GM12875 (cell line): ENCODE measurements around the gene SIGLECL1.

Experiments
- H3K4me3 ChIP-seq: one replicate; pipeline ENCODE4 v1.5.1; 2011; ENCODE audit warnings: low read depth, low read length, control low read depth
- TF ChIP-seq, protein P1 (sequence below): IDR thresholded peaks from 2 replicates; pipeline ENCODE4 v1.5.1; 2011; ENCODE audit warnings: low read depth, mild to moderate bottlenecking, control low read depth, inconsistent platforms, low read length, moderate library complexity, borderline replicate concordance; ENCODE audit not compliant: insufficient read depth

SIGLECL1 gene

DNA sequence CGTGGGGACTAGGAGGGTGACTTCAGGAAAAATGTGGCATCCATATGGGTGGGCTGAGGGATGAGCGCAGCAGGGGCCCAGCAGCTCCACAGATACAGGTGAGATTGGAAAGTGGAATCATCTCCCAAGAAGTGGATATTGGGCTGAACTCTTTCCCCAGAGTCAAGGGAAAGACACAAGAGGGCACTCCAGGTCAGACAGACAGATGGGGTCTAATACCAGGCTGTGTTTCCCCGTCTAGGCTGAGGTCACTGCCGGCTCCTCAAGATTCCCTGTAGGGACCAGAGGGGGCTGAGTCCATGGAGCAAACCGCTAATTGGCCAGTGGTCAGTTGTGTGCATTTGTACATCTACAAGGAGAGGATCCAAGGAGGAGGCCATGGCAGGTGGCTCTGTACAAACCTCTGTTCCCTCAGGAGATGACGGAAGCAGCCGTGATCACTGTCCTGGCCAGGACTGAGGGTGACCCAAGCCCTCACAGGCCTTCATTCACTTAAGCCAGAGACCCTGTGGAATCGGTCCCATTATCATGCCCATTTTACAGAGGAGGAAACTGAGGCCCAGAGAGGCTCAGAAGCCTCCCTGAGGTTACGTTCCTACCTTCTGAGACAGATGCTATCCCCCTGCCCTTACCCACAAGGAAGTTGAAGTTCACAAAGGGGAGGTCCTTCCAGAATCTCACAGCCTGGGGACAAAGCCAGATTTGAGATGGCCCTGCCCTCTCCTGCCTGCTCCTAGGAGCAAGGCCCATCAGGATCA, 45.6 kb downstream of the SIGLECL1 start:
- H3K4me3 ChIP-seq, result no peak overlapping the region
- TF ChIP-seq, protein P1, sequence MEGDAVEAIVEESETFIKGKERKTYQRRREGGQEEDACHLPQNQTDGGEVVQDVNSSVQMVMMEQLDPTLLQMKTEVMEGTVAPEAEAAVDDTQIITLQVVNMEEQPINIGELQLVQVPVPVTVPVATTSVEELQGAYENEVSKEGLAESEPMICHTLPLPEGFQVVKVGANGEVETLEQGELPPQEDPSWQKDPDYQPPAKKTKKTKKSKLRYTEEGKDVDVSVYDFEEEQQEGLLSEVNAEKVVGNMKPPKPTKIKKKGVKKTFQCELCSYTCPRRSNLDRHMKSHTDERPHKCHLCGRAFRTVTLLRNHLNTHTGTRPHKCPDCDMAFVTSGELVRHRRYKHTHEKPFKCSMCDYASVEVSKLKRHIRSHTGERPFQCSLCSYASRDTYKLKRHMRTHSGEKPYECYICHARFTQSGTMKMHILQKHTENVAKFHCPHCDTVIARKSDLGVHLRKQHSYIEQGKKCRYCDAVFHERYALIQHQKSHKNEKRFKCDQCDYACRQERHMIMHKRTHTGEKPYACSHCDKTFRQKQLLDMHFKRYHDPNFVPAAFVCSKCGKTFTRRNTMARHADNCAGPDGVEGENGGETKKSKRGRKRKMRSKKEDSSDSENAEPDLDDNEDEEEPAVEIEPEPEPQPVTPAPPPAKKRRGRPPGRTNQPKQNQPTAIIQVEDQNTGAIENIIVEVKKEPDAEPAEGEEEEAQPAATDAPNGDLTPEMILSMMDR, result no peak; the same call in 1 of the 2 replicates

DNA sequence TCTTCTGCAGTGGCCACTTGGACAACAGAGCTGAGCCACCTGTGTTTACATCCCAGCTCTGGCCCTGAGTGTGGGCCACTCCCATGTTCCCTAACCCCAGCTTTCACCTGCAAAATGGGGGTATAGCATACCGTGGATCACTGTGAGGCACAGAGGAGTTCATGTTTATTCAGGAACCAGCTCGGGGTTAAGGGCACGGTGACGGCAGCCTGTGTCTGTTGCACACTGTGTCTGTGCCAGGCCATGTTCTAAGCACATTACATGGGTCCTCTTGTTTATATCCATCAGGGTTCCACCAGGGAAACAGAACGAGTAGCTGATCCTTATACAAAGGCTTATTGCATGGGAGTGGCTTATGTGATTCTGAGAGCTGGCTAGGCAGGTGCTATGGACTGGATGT, 46.5 kb downstream of the SIGLECL1 start:
- TF ChIP-seq, protein P1, result no peak
- no peak overlapping the region for H3K4me3 ChIP-seq

DNA sequence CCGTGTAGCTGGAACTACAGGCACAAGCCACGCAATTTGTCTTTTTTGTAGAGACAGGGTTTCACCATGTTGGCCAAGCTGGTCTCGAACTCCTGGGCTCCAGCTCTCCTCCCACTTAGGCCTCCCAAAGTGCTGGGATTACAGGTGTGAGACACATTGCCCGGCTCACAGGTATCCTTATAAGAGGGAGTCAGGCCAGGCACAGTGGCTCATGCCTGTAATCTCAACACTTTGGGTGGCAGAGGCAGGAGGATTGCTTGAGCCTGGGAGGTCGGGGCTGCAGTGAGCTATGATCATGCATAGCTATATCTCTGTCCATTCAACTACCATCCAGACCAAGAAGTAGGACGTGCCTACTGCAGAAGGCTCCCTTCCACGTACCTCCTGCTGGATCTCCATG, 50.4 kb downstream of the SIGLECL1 start:
- no peak overlapping the region for H3K4me3 ChIP-seq
- TF ChIP-seq, protein P1, result no peak

DNA sequence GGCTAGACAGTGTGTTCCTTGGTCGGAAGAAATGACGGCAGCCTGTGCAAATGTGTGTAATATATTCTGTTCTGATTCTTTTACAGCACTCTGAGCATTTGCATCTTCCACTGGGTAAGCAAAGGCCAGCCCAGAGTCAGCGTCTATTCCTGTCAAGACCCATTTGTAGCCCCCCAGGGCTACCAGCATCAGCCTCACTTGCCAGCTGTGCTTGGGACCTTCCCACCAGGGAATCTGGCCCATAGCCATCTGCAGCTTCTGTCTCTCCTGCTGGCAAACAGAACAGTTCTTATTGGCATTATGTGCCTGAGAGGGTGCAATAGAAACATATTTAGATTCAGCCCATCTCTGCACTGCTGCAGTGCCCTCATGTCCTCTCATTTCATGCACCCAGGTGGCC, 54.6 kb downstream of the SIGLECL1 start:
- no peak overlapping the region for H3K4me3 ChIP-seq
- TF ChIP-seq, protein P1, result no peak

DNA sequence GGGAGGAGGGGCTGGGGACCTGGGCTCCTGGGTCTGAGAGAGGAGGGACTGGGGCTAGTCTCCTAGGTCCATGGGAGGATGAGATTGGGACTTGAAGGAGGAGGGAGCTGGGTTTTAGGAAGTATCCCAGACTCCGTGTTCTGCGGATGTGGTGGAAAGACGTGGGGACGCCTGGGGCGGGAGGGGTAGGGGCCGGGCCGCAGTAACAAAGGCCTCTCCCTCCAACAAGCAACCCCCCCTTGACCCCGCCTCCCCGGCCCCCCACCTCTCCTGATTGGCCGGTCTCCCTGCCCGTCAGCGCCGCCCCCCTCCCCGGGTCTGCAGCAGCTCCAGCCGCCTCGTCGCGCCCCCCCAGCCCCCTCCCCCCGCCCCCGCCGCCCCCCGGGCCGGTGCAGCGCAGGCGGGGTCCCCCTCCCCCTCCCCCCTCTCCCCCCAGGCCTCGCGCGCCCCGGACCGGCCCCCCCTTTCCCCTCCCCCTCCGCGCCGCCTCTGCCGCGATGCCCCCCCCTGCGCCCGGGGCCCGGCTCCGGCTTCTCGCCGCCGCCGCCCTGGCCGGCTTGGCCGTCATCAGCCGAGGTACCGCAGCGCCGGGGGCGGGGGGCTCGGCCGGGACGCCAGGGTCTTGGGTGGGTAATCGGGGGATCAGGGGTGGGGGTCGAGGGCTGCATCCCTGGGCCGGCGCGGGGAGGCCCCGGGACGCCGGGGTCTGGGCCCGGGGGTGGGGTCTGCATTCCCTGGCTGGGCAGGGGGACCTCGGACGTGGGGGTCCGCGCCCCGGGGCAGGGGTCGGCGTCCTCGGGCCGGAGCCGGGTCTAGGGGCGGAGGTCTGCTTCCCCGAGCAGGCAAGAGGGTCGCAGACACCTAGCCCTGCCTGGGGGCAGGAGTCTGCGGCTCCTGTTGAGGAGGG, 60.7 kb downstream of the SIGLECL1 start, which contains the start of gene IGLON5:
IGLON5 (plus strand) TSS at position 294 of the 907 bp plus-strand sequence; CDS start at position 498, 204 bp downstream.
- no peak within 1 kb of the TSS for H3K4me3 ChIP-seq
- TF ChIP-seq, protein P1, result no peak

DNA sequence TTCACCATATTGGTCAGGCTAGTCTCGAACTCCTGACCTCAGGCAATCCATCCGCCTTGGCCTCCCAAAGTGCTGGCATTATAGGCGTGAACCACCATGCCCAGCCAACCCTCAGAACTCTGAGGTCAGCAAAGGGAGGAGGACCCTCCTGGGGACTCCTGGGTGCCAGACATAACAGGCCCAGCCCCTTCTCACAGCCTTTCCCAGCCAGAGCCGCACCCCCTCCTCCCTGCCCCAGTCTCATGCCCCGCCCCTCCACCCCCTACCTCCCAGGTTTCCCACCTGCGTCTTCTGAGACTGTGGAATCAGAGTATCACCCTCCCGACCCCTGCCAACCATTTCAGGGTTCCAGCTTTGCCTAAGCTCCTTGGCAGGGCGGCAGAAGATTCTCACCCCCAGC, 65.8 kb downstream of the SIGLECL1 start:
- TF ChIP-seq, protein P1, result no peak
- no peak overlapping the region for H3K4me3 ChIP-seq
